Body of pancreas (tissue), 4 donors: ENCODE results near the gene SEC23A. TPM values are rescaled to one million over a fixed set of nuclear protein-coding genes. Genes with fewer than 3 reads are reported as not detected.

Experiments
- ATAC-seq: fragments of 150-250 bp; one replicate; pipeline ENCODE4 v1.9.1; 2016
- DNase-seq, 4 donors: peaks; one replicate each; pipeline ENCODE4 v3.0.0-alpha.2; 2019
- H3K27ac ChIP-seq, 4 donors: fragments of 200-600 bp; sonication (generic); 1 replicate in 3 of 4; 2 replicates in 1 of 4; pipeline versions ENCODE4 v1.5.1 to v1.6.1; 2016 to 2019; ENCODE audit warnings: mild to moderate bottlenecking in 1 of 4, mixed read lengths in 1 of 4, moderate library complexity in 1 of 4
- H3K27me3 ChIP-seq, 2 donors: fragments of 200-600 bp; sonication (generic); one replicate each; pipeline ENCODE4 v1.6.0; 2016; ENCODE audit warnings: mild to moderate bottlenecking in 1 of 2
- H3K36me3 ChIP-seq, 2 donors: fragments of 200-600 bp; sonication (generic); replicated peaks in 1 of 2; 2 replicates each; pipeline ENCODE4 v1.5.1; 2016; ENCODE audit warnings: low read depth in 2 of 2; ENCODE audit not compliant: insufficient read depth in 1 of 2
- H3K4me1 ChIP-seq: fragments of 200-600 bp; sonication (generic); one replicate; pipeline ENCODE4 v1.6.0; 2016
- H3K4me3 ChIP-seq, 2 donors: fragments of 200-600 bp; sonication (generic); 1 replicate in 1 of 2; 2 replicates in 1 of 2; pipeline ENCODE4 v1.5.1; 2016 to 2019
- H3K9me3 ChIP-seq, 3 donors: fragments of 200-600 bp; sonication (generic); 1 replicate in 2 of 3; 2 replicates in 1 of 3; pipeline ENCODE4 v1.5.1; 2016
- CTCF ChIP-seq, 7 experiments: fragments of 450-650 bp in 4 of 7; fragments of 200-600 bp in 3 of 7; sonication (generic) in 3 of 7; IDR thresholded peaks; one replicate each; pipeline ENCODE4 v1.5.1; 2016 to 2019; ENCODE audit warnings: antibody characterized with exemption in 7 of 7
- POLR2A ChIP-seq, 3 donors: fragments of 450-650 bp; IDR thresholded peaks; one replicate each; pipeline ENCODE4 v1.6.1; 2016; ENCODE audit warnings: antibody characterized with exemption in 3 of 3, mild to moderate bottlenecking in 2 of 3
- WGBS, 2 donors: methylation state at CpG; one replicate each; pipeline ENCODE4 v1.1.5; 2017; 5-methylcytosine and 5-hydroxymethylcytosine counted together
- intact Hi-C: fragments of 100-400 bp; cut with DNase I; formaldehyde crosslinking; loops from one replicate; pipeline ENCODE4 v1.15.1; 2023
- small RNA-seq: library from RNA; depleted of rRNA; stranded (forward); fragments of <200 nt; gene quantifications from one replicate; pipeline ENCODE3, GENCODE V24; 2016
- total RNA-seq, 2 donors: library from RNA; depleted of rRNA; stranded (reverse); fragments of >200 nt; gene quantifications; one replicate each; pipeline ENCODE4 v1.1.0, GENCODE V29; 2016

SEC23A gene
- total RNA-seq, 2 donors from 2014 or later, result 33.2 to 62.3 TPM

- intact Hi-C loops, result no loop called here
- Histone ChIP-seq H3K9me3 (no peaks in the 10 kb centered on the region), H3K27ac (no peak overlapping the region), H3K4me1 (no peaks in the 10 kb centered on the region), H3K36me3 (no peaks in the 10 kb centered on the region), H3K27me3 (no peaks in the 10 kb centered on the region), H3K4me3 (no peak overlapping the region)
- DNase-seq (no peak), ATAC-seq (no peak)
- WGBS, 2 donors, result 46 to 54% methylated on average over 3 of the region's 3 CpGs
- TF ChIP-seq POLR2A (IDR thresholded peaks at IDR 0.05) (no peak), CTCF (IDR thresholded peaks at IDR 0.05) (no peak)
Observed at GRCh38 chr14:38982278-38982677, 120.8 kb downstream of the SEC23A start.

Small RNA genes within 50 kb of the gene (small RNA-seq; reads per million reads assigned to genes)
- gene AL109628.1, result not detected
- gene RF00019, result not detected

Other genes starting within 250 kb of the SEC23A start
- 10 to 100 TPM in 1 of 2 donors, 1 to 10 TPM in 1; 2.3 to 11.4 TPM for gene GEMIN2, start 11.1 kb upstream of the SEC23A start, total RNA-seq
- gene TRAPPC6B, start 67.1 kb upstream of the SEC23A start, total RNA-seq, result 10 to 100 TPM; 12.5 to 16.5 TPM
- 10 to 100 TPM; 31.6 to 43.8 TPM for gene PNN, start 72.0 kb upstream of the SEC23A start, total RNA-seq
- gene MIA2, start 130.7 kb upstream of the SEC23A start, total RNA-seq, result 10 to 100 TPM; 43.6 to 46.8 TPM